GM19023 (cell line): Measurements from ENCODE around the gene SEMA4B.

Experiments used
- ATAC-seq: cut with Tn5 transposase; IDR thresholded peaks from one replicate; pipeline ENCODE4 v1.9.1; 2021; ENCODE audit warnings: mild to moderate bottlenecking, moderate library complexity; ENCODE audit not compliant: unreplicated experiment

The SEMA4B gene

DNA sequence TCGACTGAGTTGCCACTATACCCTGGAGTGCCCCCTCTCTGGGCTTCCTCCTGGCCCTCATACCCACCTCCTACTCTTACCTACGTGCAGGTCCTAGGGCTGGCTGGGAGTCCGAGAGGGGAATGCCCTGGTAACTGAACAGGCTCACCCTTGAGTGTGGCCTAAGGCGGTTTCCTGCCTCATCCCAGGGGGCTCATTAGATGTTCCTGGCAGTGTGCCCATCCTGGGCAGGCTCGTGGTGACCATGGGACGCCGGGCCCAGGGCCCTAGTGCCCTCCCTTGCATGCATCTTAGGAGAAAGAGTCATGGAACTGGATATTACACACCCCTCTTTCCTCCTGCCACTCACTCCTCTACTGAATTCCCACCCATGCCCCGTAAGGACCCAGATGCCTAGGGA lies 2.8 kb downstream of the SEMA4B start:
- no peak for ATAC-seq

DNA sequence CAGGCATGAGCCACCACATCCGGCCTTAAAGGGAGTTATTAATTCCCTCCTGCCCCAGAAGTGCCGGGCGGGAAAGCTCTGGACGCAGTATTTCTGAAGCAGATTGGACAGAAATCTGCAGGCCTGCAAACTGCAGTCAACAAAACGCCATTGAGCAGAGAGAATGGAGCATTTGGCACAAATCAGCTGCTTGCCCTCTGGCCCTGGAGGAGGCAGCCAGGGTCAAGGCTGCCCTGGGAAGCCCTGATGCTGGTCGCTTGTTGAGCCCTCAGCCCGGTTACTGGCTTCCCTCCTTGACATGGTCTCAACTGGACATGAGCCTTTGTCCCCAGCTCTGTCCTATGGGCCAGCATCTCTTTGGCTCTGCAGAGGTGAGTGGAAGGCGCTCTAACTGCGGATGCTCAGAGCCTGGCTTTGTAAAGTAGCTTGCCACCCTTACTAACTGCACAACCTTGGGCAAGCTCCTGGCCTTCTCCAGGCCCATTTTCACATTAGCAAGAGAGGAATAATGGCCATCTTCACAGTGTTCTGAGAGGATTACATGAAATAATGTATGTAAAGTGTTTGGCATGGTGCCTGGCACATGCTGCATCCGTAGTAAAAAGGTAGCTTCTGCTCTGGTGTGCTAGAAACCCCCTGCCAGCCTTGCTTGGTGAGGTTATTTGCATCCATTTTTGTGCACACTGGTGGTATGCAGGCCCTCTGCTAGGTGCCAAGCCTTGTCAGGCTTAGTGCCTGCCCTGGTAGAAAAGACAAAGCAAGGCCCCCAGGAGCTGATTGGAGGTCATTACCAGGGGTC lies 4.1 kb downstream of the SEMA4B start:
- no peak for ATAC-seq

DNA sequence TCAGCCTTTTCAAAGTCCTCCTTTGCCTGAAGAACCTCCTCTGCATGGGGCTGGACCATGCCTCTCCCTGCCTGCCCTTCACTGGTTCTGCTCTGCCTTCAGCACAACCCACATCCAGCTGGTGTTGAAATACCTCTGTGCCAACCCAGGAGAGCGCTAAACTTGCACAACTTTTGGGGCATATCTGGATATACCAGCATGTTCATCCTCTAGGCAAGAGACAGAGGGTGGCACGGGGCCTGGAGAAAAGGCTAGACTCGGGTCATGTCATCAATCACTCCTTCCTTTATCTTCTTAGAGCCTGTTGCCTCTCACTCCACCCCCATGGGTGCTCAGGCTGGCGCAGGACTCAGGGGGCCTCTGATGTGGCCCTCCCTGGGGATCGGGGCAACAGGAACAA lies 4.8 kb downstream of the SEMA4B start:
- ATAC-seq, result no peak

DNA sequence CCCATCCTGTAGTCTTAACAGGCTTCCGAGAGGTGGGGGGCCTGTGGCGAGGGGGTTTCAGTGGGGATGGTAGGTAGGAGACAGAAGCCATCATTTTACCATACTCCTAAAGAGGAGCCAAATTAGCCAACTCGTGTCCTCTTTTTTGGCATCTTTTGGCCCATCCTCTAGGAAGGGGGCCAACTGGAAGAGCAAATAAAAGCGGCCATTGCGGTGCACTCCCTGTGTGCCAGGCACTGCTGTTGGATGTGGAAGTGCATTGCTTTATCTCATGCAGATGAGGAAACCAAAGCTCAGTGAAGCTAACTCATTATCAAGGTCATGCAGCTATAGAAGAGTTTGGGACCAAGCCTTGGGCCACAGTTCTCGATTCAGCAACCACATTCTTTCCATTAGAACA lies 6.1 kb downstream of the SEMA4B start:
- no peak for ATAC-seq

DNA sequence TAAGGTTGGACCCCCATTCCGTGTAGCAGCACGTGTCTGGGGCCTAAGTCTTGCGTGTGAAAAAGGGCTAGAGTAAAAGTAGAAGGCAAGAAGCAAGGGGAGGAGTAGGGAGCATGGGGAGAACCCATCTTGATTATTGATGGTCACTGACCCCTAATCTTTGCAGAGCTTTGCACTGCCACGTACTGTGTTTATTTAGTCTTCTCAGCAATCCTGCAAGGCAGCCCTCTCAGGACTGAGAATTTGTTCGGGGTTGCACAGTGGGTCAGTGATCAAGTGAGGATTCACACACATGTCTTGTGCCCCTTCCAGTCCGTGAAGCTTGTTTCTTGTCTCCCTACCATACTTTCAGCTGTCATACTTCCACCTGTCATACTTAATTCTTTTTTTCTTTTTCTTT lies 7.2 kb downstream of the SEMA4B start:
- no peak for ATAC-seq

DNA sequence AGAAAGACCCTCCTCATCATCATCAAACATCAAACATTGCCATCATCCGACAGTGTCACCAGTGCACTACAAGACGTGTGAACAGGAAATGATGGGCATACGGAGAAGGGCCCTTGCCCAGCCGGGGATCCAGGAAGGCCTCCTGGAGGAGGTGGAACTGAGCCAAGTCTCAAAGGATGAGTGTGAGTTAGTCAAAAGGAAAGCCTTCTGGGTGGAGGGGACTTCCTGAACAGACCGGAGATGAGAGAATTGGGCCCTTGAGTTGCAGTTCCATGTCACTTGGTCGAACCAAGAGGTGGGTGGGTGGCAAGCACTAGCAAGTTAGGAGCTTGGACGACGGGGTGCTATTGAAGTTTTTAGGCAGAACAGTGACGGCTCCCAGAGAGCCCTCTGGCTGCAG lies 8.5 kb downstream of the SEMA4B start:
- no peak for ATAC-seq

DNA sequence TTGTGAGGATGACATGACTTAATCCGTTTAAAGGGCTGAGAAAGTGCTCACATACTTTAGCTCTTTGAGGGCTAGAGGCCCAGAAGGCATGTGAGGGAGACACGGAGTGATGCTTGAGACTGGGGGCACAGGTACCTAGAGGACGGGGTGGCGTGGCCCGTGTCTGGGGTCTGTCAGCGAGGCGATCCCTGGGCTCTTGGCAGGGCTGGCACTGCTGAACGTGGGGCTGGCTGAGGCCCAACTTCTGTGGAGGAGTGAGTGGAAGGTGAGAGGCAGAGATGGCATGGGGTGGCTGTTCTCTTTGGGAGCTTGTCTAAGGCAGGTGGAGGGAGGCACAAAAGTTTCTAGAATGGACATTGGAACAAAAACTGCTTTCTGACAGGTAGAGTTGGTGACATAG lies 9.5 kb downstream of the SEMA4B start:
- ATAC-seq, result no peak

DNA sequence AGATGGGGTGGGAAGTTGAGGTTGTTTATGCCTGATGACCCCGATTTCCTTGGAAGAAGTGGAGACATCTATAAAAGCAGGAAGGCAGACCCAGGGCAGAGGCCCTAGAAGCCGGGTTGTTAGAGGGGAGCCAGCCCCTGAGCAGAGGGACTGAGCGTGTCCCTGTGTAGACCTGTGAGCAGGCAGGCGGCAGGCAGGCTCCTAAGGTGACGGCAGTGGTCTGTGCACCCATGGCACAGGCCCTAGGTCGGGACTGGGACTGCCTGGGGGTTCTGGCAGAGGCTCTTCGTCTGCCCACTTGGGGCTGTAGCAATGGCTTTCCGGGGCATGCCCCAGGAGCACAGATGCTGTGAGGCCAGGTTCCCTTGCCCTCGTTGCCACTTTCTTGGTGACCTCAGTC lies 9.9 kb downstream of the SEMA4B start:
- no peak for ATAC-seq

DNA sequence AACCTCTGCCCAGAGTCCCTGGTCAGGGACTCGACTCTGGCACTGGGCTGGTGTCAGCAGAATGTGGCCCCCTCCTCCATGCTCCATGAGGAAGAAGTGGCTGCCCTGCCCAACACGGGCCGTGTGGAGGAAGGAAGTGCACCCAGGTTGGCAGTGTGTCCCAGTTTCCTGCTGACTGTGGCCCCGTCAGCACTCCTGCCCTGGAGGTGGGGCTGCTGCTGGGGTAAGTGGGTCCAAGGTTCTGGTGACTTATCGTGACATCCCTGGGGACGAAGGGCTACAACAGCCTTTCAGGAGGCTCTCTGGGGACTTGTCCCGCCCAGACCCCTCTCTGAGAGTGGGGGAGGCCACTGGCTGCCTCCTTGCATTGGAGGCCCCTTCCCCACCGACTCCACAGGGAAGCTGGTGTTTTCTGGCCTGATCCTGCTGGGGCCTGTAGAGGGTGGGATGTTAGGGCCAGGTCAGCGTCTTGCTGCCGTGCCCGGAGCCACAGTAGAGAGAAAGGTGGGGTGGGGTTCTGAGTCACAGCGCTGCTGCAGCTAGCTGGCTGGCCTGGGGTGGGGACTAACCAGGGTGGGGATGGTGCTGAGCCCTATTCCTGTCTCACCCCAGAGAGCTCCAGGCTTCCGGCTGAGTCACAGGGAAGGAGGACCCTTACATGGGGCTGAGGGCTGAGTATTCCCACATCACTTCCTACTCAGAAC lies 10.5 kb downstream of the SEMA4B start:
- no peak for ATAC-seq

DNA sequence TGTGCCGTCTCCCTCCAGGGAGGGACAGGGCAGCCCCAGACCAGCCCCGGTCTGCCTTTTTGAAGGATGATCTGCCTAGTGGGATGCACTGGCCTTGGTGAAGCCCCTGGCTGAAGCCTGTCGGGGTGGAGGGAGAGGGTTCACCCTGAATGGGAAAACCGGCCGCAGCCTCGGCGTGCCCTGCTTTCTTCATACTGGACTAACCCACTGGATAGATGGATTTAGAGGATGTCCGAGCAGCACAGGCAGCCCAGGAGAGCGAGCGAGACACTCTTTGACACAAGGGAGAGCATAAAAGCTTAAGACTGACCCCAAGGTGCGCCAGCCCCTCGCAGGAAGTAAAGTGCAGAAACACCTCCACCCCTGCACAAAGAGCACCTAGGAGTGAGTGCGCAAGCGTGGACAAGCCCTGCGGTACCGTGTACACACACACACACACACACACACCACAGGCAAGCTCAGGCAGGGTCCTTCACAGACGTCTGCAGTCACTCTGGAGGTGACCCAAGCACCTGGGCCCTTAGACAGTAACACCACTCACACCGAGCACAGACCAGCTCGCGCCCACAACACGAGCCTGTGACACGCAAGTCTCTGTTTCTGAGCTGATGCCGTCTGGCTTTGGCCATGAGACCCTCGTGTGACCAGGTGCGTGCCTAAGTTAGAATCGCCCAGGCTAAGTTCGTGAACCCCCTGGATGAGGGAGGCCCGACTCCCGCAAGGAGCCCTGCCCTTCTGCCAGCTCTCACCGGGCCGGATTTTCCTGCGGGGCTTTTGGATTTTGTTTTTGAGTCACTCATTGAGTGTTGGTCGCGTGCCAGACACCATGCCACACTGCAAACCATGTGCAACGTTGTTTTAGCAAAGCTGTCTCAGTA lies 11.3 kb downstream of the SEMA4B start:
- ATAC-seq, result no peak

DNA sequence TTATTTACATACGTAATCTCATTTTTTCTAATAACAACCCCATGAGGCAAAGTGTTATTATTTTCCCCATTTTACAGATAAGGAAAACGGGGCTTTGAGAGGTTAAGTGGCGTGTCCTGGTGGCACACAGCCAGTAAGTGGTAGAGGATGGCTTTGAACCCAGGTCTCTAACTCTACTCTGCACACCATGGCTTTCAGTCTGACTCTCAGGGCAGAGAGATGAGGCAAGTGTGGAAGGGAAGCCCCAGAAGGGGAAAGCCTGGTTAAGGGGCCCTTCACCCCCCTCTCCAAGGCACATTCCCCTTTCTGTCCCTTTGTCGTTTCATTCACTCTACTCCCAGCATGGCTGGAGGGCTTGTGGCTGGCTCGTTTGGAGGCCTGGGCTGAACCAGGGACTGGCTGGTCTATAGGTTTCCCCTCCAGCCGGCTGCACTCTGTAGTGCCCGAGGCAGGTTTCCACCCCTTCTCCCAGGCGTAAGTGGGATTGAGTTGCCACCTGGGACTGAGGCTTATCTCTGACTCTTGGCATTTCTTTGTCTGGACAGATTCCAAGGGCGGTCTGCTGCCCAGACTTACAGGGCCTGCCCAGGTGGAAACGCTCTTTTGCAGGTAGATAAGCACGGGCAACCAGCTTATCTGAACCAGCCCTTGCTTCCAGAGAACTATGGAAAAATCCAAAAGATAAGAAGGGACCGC lies 12.1 kb downstream of the SEMA4B start:
- ATAC-seq, result no peak

DNA sequence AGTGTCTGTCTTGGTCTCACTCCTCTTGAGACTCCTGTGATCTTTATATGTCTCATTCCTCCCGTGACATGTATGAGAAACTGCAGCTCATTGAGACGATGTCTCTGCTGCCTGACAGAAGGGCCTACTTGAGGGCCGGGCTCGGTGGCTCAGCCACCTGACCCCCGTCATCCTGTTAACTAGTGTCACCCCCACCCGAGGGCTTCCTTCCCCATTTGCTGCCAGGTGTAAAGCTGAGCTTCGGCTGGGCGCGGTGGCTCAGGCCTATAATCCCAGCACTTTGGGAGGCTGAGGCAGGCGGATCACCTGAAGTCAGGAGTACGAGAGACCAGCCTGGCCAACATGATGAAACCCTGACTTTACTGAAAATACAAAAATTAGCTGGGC lies 12.7 kb downstream of the SEMA4B start:
- no peak for ATAC-seq

DNA sequence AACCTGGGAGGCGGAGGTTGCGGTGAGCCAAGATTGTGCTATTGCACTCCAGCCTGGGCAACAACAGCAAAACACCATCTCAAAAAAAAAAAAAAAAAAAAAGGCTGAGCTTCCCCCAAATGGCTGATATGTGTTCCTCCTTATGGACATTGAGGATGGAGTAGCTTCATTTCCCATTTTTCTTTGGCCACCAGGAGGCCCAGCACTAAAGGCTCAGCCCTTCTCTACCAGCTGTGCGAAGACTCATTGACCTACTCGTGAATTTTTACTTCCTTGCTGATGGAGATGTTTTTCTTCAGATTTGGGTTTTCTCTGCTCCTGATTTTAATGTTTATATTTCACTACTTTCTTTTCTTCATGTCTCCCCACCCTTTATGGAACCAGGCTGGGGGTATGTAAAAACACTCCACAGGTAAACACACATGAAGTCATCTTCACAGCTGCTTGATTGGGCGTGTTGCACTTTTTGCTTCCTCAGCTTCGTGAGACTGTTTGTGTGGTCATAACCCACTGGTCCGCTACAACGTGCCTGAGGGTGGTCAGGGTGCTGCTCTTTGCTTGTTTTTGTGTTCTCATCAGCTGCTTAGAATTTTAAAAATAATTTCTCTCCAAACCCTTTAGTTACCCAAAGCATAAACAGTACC lies 13.5 kb downstream of the SEMA4B start:
- ATAC-seq, result no peak

DNA sequence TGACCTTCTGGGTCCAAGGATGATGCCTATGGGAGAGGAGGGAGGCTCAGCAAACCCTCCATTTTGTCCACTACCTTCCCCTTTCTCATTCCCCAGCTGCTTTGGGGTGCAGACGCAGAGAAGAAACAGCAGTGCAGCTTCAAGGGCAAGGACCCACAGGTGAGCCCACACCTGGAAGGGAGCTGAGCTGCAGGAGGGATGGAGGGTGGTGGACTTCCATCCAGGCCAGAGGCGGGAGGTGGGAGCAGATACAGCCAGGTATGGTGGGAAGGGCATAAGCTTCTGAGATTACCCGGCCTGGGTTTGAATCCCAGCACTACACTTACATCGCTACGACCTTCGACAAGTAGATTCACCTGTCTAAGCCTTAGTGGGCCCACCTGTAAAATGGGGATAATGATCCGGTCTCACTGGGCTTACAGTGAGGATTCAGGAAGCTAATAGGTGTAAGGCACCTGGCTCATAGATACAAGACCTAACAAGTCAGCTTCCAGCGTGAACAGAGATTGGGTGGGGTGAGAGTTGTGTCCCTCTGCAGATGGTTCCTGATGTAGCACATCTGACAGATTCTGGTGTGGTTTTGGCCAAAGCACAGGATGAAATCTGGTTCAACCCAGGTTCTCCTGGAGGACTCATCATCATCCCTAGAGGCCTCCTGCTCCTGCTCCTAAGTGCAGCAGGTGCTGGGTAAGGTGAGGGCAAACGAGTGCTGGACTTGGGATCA lies 16.7 kb downstream of the SEMA4B start:
- no peak for ATAC-seq

DNA sequence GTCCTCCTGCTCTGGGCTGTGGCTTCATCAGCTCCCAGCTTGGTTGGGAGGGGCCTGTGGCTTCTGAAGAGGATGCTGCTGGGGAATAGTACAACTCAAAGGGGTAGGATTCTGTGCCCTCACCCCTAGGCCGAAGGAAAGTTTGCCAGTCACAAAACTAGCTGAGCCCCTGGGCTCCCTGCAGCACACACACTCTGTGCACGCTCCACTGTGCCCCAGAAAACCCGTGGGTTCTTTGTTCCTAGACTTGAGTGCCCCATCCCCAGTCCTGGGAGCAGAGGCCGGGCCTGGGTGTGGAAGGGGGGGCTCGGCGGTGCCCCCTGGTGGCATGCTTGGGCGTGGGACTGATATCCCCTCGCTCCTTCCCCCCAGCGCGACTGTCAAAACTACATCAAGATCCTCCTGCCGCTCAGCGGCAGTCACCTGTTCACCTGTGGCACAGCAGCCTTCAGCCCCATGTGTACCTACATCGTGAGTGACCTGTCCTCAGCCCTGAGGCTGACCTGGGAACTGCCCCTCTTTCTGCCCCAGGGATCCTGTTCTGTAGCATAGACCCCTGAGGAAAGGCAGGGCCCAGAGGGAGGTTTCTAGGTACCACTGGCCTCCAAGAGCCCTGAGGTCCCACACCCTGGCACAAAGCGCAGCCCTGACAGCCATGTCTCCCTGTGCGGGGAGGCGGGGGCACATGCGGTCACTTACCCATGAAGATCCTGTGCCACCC lies 18.5 kb downstream of the SEMA4B start:
- ATAC-seq, result no peak

DNA sequence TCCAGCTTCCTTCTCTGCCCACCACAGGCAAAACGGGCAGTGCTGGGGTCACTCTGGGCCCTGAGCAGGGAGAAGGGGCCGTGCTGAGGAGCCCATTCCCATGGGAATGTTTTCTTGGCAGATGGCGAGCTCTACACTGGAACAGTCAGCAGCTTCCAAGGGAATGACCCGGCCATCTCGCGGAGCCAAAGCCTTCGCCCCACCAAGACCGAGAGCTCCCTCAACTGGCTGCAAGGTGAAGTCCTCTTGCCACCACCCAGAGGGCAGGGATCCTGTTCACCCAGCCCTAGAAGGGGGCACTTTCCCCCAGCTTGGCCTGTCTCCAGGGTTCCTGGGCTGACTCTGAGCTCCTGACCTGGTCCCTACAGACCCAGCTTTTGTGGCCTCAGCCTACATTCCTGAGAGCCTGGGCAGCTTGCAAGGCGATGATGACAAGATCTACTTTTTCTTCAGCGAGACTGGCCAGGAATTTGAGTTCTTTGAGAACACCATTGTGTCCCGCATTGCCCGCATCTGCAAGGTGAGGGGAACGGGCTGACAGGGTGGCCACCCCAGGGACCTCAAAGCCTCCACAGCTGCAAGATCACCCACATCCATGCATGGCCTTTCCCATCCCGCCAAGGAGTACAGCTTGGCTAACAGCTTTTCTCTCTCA lies 20.2 kb downstream of the SEMA4B start:
- no peak for ATAC-seq

DNA sequence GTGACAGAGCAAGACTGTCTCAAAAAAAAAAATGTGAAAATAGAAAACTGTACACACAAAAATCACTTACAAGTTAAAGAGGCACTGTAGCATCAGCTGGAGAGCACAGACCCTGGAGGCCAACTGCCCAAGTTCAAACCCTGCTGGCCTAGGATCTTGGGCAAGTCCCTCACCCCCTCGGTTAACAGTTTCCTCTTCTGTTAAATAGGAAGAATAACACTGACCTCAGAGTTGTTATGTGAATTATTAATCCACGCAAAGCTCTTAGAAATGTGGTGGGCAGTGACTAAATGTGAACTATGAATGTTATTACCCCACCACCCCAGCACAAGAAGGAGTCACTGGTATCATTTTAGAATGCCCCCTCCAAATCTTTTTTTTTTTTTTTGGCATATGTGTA lies 21.4 kb downstream of the SEMA4B start:
- no peak for ATAC-seq

DNA sequence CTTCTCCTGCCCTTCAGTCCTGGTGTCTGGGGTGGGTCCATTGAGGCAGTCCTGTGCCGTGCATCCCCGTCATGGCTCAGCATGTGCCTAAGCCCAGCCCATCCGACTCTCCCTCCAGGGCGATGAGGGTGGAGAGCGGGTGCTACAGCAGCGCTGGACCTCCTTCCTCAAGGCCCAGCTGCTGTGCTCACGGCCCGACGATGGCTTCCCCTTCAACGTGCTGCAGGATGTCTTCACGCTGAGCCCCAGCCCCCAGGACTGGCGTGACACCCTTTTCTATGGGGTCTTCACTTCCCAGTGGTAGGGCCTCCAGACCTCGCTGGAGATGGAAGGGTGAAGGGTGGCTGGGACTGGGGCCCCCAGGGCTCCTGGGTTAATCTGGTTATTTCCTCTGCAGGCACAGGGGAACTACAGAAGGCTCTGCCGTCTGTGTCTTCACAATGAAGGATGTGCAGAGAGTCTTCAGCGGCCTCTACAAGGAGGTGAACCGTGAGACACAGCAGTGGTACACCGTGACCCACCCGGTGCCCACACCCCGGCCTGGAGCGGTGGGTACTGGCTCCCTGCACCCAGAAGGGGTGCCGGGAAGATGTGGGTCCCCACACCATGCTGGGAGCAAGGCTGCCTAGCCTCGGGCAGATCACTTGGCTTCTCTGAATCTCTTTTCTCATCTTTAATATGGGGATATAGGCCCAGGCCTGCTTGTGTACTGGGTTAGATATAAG lies 22.5 kb downstream of the SEMA4B start:
- ATAC-seq, result no peak
